ENCODE results near the gene ARID5A. TPM values are rescaled to one million over a fixed set of nuclear protein-coding genes. Genes with fewer than 3 reads are reported as not detected.

The ARID5A gene
- total and polyA plus RNA-seq, 2 of the 13 experiments (the other 11 are each of a cell fraction or from before 2014, with no cell fraction given): 6.0 to 9.5 TPM

GRCh38 chr2:96549967-96550786 lies 13.6 kb downstream of the ARID5A start (continued):
- TF ChIP-seq FOXP4 (CRISPR knock-in tag; IDR thresholded peaks at IDR 0.05): peak; percentile 71
- TF ChIP-seq REXO4 (CRISPR knock-in tag; IDR thresholded peaks at IDR 0.05; ENCODE audit: borderline replicate concordance): no peak
- TF ChIP-seq MBNL3 (CRISPR knock-in tag; conservative IDR thresholded peaks at IDR 0.05): no peak
- TF ChIP-seq TRIM22 (IDR thresholded peaks at IDR 0.05): no peak
- TF ChIP-seq PLRG1 (conservative IDR thresholded peaks at IDR 0.05): no peak
- TF ChIP-seq XRCC5 (optimal IDR thresholded peaks at IDR 0.05; ENCODE audit: low read length): peak; percentile 94
- peak; percentile 72 for TF ChIP-seq HINFP (CRISPR knock-in tag; IDR thresholded peaks at IDR 0.05; ENCODE audit: low read depth)
- no peak; the same call in 1 of the 2 replicates for TF ChIP-seq RFXANK (CRISPR knock-in tag; IDR thresholded peaks at IDR 0.05)
- no peak; the same call in 1 of the 2 replicates for TF ChIP-seq ZBTB44 (CRISPR knock-in tag; IDR thresholded peaks at IDR 0.05)
- TF ChIP-seq THAP9 (CRISPR knock-in tag; IDR thresholded peaks at IDR 0.05; ENCODE audit: borderline replicate concordance): peak; percentile 60
- TF ChIP-seq TFDP2 (CRISPR knock-in tag; IDR thresholded peaks at IDR 0.05): peak; percentile 92
- 0 out of 2 replicates have a peak, but pooled peaks have one; percentile 58 for TF ChIP-seq ZSCAN12 (CRISPR knock-in tag; IDR thresholded peaks at IDR 0.05)
- 0 out of 2 replicates have a peak, but pooled peaks have one; percentile 53 for TF ChIP-seq ZFP37 (CRISPR knock-in tag; IDR thresholded peaks at IDR 0.05; ENCODE audit: borderline replicate concordance)
- TF ChIP-seq EP300 (IDR thresholded peaks at IDR 0.05; ENCODE audit: low read depth in 2 of 2, low read length in 2 of 2): peak; percentile 31 to 38; a peak in 3 of 4 replicates
- peak; percentile 47; the same call in 1 of the 2 replicates for TF ChIP-seq EP300 (CRISPR knock-in tag; IDR thresholded peaks at IDR 0.05; ENCODE audit: borderline replicate concordance)
- no peak for TF ChIP-seq HNRNPUL1 (IDR thresholded peaks at IDR 0.05; ENCODE audit: low read depth, low read length)
- peak; percentile 80 for TF ChIP-seq SKI (IDR thresholded peaks at IDR 0.05; ENCODE audit: partially characterized antibody)
